Activated T-cell treated with anti-CD3 and anti-CD28 coated beads, Interleukin-2, amount 50 U/mL, for 1 hour (primary cell): Measurements from ENCODE around the gene FGF12.
"Not testable (repeated sequence)": the region's sequence is repeated elsewhere in the genome, so short reads cannot be mapped to it uniquely, and the experiment has no call there.

ENCODE experiments used
- DNase-seq: peaks from one replicate; pipeline ENCODE4 v3.0.0-alpha.2; 2020

The FGF12 gene

DNA sequence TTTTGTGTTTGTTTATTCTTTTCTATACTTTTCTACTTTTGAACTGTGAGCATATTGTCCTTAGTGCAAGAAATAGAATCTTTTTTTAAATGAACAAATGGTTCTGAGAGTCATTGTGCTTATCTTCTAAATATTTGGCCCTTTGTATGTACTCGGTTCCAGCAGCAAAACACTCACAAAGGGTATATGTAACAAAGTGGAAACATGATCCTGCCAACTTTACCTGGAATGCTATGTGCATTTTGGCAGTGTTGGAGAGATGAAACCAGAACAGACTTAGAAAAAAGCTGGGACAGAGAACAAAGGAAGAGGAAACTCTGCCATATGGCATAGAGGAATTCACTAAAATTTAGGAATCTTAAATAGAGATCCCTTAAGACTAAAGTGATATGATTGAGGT is 150.1 kb downstream of the FGF12 start:
- no peak for DNase-seq

GRCh38 chr3:192576704-192577103 is 150.6 kb downstream of the FGF12 start:
- not testable (repeated sequence) for DNase-seq

- DNase-seq = no peak
These were observed 151.3 kb downstream of the FGF12 start for GRCh38 chr3:192575879-192576506.

- no peak for DNase-seq
These were observed 154.1 kb downstream of the FGF12 start for GRCh38 chr3:192573240-192573639.

GRCh38 chr3:192570821-192571791 is 156.2 kb downstream of the FGF12 start:
- no peak for DNase-seq

- DNase-seq = no peak
These were observed 157.0 kb downstream of the FGF12 start for GRCh38 chr3:192570315-192570714.

DNA sequence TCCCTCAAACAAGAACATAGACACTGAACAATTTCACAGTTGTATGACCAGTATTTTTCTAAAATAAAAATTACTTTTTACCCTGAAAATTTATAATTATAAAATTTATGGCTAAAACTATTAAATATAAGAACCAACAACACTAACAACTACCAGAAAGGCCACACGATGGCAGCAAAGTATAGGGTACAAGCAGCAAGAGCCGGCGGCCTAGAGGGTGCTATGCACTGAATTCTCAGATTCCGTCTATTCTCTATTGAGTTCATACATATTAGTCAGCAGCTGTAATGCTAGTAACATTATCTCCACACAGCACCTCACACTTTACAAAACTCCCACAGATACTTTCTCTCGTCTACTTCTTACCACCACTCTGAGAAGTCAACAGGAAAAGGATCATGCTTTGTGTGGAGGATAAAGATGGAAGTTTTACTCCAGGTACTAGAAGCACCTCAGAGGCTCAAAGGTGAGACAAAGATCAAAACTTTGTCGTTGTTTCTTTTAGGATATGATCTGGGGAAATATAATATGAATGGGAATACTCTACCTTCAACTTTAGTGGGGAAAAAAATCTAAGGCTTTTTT is 160.5 kb downstream of the FGF12 start:
- peak; percentile 26 for DNase-seq

- no peak for DNase-seq
These were observed 162.7 kb downstream of the FGF12 start for GRCh38 chr3:192564611-192565010.

DNA sequence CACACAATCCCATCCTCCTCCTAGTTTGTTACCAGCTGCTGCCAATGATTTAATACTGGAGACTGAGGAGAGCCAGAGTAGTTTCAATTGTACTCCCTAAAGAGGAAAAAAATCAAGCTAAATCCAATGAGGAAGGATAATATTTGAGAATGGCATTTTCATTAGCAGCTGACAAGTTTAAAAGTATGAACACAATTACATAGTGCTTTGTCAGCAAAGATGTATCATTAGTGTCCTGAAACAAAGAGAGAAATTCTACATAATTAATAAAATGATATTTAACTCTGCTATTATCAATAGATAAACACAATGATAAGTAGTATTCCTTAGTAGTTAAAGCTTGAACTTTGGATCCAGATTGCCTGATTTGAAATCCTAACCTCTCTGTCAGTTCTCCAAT is 163.9 kb downstream of the FGF12 start:
- DNase-seq = no peak

DNA sequence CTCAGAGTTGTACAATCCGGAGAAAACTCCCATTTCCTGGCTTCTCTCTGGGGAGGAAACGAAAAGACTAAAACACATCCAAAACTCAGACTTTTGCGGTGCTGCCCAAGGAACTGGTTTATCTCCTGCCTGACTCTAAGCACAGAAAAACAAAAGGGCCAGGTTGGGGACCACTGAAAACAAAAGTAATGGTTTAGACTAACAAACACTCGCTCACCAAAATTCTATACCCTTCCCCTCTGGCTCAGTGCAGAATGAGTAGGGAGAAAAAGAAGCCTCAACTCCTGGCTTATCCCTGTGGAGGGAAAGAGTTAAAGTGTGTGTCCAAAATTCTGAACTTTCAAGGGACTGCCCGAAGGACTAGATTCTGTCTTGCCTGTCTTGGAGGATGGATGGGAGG is 173.6 kb downstream of the FGF12 start:
- no peak for DNase-seq

DNA sequence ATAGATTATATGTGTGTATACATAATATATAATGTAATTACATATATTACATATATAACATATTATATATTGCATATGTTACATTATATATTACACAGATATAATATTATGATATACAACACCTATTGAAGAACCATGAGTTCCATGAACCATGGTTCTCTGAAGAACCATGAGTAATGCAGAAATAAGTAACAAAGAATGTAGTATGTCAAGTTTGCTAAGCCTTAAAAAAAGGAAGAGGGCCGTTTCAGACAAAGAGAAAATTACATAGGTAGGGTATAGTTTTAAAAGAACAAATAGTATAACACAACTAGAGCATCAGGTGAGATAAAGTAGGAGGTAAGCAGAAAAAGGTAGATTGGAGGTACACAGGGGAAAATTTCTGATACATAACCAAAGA is 177.0 kb downstream of the FGF12 start:
- no peak for DNase-seq

DNA sequence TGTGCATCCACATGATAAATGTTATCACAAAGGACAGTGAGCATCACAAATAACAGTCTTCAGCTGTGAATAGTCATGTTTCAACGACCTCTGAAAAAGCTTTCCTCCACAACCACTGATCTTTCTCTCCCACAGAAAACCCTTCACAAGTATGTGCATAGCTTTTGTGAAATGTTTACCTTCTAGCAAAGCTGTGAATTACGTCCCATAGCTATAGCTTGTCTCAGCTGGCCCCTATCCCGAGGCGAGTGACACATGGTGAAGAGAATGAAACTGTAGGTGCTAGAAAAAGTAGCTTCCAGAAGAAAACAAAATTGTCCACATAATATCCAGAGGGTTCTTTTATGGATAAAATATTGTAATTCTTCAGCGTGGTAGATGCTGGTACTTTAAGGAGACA is 182.0 kb downstream of the FGF12 start:
- no peak for DNase-seq

- no peak for DNase-seq
These were observed 184.2 kb downstream of the FGF12 start for GRCh38 chr3:192543163-192543562.

DNA sequence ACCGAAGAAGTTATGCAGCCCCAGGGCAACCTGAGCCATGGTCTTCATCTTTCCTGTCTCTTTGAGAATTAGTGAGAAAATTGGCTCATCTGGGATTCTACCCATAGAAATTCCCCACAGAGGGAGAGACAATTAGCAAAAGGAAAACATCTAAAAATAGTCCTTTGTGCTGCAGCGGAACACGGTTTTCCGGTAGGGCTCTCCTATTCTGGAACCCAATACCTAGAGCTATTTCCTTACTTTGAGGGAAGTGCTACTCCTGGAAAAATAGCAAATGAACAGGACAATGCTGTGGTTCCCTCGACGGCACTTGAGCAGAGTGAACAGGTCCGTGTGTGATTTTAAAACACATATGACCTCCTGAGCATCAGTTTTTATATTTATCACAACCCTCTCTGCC is 210.5 kb downstream of the FGF12 start:
- no peak for DNase-seq

DNA sequence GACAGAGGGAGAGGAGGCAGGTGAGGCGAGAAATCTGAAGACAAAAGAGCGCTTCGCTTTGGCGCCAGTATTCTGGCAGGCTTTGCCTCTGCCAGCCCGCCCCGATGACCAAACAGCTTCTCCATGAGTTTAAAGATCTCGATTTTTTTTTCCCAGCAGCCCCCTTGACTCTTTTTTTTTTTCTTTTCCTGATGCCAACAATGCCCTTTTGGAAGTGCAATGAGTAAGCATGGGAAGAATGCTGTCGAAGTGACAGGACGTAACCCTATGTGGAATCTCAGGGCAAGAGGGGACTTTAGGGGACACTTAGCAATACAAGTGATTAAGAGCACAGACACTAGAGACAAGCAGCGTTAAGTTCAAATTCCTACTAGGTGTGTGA is 211.7 kb downstream of the FGF12 start:
- no peak for DNase-seq

GRCh38 chr3:192514754-192515663 is 212.3 kb downstream of the FGF12 start:
- DNase-seq = no peak

GRCh38 chr3:192514081-192514753 is 213.1 kb downstream of the FGF12 start:
- DNase-seq = no peak

DNA sequence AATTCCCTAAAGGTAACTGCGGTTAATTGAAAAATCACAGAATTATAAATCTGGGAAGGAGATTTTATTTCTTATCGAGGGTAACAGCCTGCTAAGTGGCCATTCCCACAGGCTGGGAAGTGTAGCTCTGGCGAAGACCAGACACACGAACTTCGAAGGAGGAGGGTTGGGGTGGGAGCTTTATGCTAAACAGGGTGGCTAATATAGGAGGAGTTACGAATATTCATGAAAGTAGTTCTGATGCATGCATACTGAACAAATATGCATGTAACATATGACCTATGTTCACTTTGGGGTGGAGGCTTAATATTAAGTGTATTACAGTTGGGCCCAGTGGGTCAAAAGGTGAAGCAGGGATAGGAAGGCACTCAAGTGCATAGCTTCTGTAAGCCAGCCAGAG is 221.6 kb downstream of the FGF12 start:
- DNase-seq = no peak

DNA sequence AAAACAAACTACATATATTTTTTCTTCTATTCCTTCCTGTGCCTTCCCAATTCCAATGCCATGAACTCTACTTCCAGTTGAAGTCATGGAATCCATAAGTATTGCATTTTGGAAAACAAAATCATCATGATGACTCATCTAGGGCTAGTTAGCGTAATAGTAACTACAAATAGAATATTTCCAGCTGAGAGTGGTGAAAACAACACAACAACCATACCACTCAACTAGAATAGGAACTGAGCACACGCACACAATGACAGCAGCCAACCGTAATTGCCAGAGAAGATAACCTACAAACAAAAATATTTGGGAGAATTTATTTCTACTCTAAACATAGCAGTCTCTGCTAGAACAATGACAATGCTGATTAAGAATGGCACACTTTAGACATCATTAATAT is 225.9 kb downstream of the FGF12 start:
- no peak for DNase-seq

DNA sequence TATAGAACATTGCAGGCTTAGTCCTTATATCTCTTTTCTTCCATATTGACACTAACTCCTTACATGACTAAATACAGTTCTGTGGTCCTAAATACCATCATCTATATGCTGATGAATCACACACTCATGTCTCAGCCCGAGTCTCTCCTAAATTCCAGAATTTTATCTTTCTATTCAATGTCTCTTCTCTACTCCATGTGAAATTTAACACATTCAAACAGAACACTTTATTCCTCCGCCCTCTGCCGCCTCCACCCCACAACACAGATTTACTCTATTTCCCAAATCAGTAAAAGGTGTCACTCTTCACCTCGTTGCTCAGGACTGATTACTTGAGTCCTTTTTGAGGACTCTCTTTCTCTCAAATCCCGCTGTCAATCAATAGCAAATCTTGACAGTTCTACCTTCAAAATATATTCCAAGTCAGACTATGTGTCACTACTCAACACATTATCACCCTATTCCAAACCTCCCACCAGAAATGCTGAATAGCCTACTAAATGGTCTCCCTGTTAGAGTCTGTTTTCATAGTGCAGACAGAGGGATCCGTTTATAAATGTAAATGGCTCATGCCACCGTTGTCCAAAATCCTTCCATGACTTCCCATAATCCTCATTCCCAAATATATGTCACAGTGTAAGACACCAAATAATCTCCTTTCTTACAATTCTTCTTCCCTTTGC is 230.3 kb downstream of the FGF12 start:
- no peak for DNase-seq

DNA sequence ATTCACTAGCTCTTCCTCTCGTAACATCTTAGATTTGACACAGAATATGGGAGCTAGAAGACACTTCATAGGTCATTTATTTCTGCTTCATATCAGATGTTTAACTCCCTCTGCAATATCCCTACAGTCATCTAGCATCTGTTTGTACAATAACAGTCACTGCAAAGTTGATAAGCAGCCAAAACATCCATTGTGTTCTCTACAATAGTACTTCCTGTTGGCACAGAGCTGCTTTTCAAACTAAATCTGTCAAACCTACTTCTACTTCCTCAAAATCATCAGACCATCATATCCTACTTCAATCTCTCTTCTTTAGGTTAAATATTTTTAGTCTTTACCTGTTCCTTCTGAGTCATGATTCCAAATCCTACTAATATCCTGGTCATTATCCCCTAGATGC is 233.2 kb downstream of the FGF12 start:
- no peak for DNase-seq

- DNase-seq = no peak
These were observed 236.6 kb downstream of the FGF12 start for GRCh38 chr3:192490720-192491119.
